Measurements from ENCODE around the gene SSH2.

SSH2 gene

DNA sequence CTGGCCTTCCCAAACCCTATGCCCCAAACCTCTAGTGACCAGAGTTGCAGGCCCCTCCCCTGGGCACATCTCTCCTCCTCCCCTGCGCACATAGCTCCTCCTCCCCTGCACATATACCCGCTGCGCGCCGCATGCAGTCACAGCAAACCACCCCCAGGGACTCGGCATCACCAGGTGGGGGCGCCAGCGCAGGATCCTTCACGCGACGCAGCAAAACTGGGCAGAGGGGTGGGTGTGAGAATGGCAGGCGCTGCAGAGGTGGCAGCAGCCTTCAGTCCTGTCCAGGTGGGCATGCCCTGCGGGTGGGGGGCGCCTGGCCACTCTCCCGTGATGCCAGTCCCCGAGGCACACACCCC is 312.9 kb downstream of the SSH2 start:
- intact Hi-C loops (cut with DNase I; ENCODE audit: low total_unique reads), result no loop called here
- peaks cover 0 to 94% (median 73%) of the 10 kb centered on the region in 4 donors for H3K4me1 ChIP-seq
- no peaks in the 10 kb centered on the region for H3K36me3 ChIP-seq
- H3K27ac ChIP-seq, result peak overlapping the region in 1 of 2 donors; percentile 15
- H3K27me3 ChIP-seq, result peaks cover 0 to 6% of the 10 kb centered on the region in 2 donors
- H3K9me3 ChIP-seq, result no peaks in the 10 kb centered on the region
- DNase-seq, result peak; percentile 78 to 87
- TF ChIP-seq, protein P1, sequence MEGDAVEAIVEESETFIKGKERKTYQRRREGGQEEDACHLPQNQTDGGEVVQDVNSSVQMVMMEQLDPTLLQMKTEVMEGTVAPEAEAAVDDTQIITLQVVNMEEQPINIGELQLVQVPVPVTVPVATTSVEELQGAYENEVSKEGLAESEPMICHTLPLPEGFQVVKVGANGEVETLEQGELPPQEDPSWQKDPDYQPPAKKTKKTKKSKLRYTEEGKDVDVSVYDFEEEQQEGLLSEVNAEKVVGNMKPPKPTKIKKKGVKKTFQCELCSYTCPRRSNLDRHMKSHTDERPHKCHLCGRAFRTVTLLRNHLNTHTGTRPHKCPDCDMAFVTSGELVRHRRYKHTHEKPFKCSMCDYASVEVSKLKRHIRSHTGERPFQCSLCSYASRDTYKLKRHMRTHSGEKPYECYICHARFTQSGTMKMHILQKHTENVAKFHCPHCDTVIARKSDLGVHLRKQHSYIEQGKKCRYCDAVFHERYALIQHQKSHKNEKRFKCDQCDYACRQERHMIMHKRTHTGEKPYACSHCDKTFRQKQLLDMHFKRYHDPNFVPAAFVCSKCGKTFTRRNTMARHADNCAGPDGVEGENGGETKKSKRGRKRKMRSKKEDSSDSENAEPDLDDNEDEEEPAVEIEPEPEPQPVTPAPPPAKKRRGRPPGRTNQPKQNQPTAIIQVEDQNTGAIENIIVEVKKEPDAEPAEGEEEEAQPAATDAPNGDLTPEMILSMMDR (IDR thresholded peaks at IDR 0.05), result peak; percentile 38 to 51
- peak overlapping the region; percentile 34 to 42 for H3K4me3 ChIP-seq

DNA sequence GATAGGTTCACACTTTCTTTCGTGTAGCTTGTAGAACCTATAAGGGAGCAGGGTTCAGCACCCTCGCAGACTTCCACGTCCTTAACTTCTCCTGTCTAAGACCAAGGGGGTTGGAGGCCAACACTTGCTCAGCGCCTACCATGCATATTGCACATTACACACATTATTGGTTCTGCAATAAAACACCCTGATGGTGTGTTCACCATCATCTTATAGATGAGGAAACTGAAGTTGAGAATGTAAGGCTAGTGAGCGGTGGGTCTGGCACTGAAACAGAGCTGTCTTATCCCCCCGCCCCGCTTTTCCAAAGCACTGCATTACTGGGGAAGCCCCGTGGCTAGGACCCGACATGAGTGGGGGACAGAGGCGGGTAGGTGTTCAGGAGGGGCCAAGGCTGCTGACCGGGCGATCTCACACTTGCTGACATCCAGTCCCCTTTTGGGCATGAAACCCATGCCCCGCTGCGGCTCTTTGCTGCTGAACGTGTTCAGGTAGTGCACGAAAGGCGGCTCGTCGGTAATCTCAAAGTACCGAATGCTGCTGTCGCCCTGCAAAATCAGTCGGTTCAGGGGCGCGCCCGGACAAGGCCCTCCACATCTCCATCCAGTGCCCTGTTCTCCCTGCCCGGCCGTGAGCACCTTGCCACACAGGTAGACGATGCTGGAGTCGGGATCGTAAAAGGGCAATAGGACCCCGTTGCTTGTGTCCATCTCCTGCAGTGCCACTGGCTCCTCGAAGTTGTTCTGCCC is 313.6 kb downstream of the SSH2 start:
- Histone ChIP-seq H3K27me3 (peaks cover 0 to 6% of the 10 kb centered on the region in 2 donors), H3K4me3 (peak overlapping the region; percentile 32 to 47), H3K9me3 (no peaks in the 10 kb centered on the region), H3K36me3 (no peaks in the 10 kb centered on the region), H3K4me1 (peaks cover 0 to 87% (median 70%) of the 10 kb centered on the region in 4 donors), H3K27ac (peak overlapping the region; percentile 9 to 11)
- DNase-seq, result peak in 1 of 2 donors; percentile 70
- intact Hi-C loops (cut with DNase I; ENCODE audit: low total_unique reads), result no loop called here
- TF ChIP-seq, protein P1 (IDR thresholded peaks at IDR 0.05), result no peak

DNA sequence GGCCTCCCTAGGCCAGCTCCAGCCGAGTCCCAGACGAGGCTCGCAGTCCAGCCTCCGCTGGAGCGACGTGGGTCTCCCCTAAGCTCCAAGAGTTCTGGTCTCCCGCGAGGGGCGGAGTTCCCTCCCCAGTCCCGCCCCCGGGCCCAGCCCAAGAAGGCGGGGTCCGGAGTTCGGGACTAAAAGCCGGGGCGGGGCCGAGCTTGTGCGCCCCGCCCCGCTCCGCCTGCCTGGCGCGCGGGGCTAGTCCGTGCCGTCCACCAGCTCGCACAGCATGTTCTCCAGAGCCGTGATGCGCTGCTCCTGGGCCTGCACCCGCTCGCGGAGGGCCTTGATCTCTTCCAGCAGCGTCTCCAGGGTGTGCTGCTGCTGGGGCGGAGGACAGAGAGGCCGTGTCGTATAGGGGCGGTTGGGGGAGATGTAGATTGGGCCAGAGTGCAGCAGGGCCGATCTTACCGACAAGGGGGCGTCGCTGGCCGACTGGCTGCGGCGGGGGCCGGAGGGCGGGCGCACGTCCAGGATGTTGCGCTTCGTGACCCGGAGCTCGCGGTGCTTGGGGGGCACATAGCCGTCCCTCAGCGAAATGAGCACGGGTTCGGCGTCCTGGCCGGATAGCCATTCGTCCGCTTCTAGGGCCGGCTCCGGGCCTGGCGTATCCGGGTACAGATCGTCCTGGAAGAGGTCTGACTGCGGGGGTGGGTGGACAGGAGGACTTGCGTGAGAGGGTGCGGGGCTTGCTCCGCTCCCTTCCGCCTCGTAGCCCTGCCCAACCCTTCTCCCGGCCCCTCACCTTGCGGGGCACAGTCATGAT is 314.3 kb downstream of the SSH2 start:
- TF ChIP-seq, protein P1 (IDR thresholded peaks at IDR 0.05), result no peak
- DNase-seq, result peak; percentile 88 to 93
- peaks cover 0 to 80% (median 66%) of the 10 kb centered on the region in 4 donors for H3K4me1 ChIP-seq
- H3K27ac ChIP-seq, result peak overlapping the region; percentile 9 to 11
- peak overlapping the region; percentile 32 to 47 for H3K4me3 ChIP-seq
- H3K36me3 ChIP-seq, result no peaks in the 10 kb centered on the region
- no peaks in the 10 kb centered on the region for H3K9me3 ChIP-seq
- H3K27me3 ChIP-seq, result peaks cover 0 to 6% of the 10 kb centered on the region in 2 donors
- intact Hi-C loops (cut with DNase I; ENCODE audit: low total_unique reads), result no loop called here

DNA sequence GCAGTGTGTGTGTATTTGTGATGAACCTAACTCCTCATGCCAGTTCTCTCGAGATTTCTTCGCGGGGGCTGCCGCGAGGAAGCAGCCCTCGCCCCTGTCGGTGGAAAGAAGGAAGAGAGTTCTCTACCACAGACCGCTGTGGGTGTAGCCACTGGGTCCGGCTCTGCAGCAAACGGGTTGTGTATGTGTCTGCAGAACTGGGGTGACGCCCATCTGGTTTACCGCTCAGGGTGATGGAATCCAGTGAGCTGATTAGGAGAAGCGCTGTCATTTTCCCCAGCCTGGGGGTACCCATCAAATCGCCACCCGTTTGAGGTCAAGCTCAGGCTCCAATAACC is 315.0 kb downstream of the SSH2 start:
- intact Hi-C loops (cut with DNase I; ENCODE audit: low total_unique reads), result no loop called here
- peak overlapping the region in 1 of 2 donors; percentile 47 for H3K4me3 ChIP-seq
- no peaks in the 10 kb centered on the region for H3K36me3 ChIP-seq
- no peak for DNase-seq
- H3K4me1 ChIP-seq, result peaks cover 0 to 73% (median 66%) of the 10 kb centered on the region in 4 donors
- no peaks in the 10 kb centered on the region for H3K9me3 ChIP-seq
- TF ChIP-seq, protein P1 (IDR thresholded peaks at IDR 0.05), result no peak
- no peak overlapping the region for H3K27ac ChIP-seq
- H3K27me3 ChIP-seq, result peaks cover 0 to 6% of the 10 kb centered on the region in 2 donors

DNA sequence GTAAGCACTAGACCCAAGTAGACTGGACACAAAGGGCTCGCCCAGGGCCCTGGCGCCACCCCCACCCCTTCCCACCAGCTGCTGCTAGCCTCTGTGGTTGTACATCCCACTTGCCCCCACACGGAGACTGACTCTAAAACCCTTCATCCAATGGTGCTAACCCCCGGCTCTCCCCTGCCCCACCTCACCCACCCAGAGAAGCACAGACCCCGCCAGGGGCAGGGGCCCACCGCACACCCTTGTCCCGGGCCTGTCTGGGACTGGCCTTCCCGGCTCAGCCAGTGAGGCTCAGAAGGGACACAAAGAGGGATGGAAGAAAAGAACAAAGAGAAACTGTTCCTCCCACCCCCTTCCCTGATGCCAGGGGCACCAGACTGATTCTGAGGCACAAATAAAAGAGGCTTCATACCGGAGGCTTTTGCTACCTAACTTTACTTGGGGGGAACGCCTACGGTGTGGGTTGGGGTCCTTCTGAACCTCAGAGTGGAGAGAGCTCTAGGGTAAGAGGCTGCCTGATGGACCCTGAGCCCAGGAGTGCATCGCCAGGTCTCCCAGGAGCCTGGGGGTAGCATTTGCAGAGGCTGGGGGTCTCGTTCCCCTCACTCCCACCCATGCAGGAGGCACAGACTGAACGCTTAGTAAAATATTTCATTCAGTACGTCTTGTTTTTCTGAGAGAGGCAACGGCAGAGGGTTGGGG is 315.5 kb downstream of the SSH2 start:
- Histone ChIP-seq H3K36me3 (no peaks in the 10 kb centered on the region), H3K4me1 (peaks cover 0 to 68% (median 63%) of the 10 kb centered on the region in 4 donors), H3K27me3 (peaks cover 0 to 6% of the 10 kb centered on the region in 2 donors), H3K9me3 (no peaks in the 10 kb centered on the region), H3K27ac (no peak overlapping the region), H3K4me3 (no peak overlapping the region)
- TF ChIP-seq, protein P1 (IDR thresholded peaks at IDR 0.05), result no peak
- DNase-seq, result no peak
- intact Hi-C loops (cut with DNase I; ENCODE audit: low total_unique reads), result loop anchor here (5.0 kb wide), 1 partner anchor 37 kb away; no protein-coding TSS in a partner anchor

Measured in tibial artery (tissue), 4 donors.